Gastrocnemius medialis (tissue), 4 donors: ENCODE measurements around the gene STK36. TPM values are rescaled to one million over a fixed set of nuclear protein-coding genes. Genes with fewer than 3 reads are reported as not detected.

Experiments used
- ATAC-seq, 2 donors: fragments of 150-250 bp; one replicate each; pipeline ENCODE4 v1.9.1; 2016
- DNase-seq, 2 donors: peaks; one replicate each; pipeline ENCODE4 v3.0.0-alpha.2; 2019
- H3K27ac ChIP-seq, 4 donors: fragments of 200-600 bp; sonication (generic); 1 replicate in 1 of 4; 2 replicates in 3 of 4; pipeline ENCODE4 v1.5.1; 2016 to 2018; ENCODE audit warnings: mild to moderate bottlenecking in 2 of 4, moderate library complexity in 1 of 4
- H3K27me3 ChIP-seq, 3 donors: fragments of 200-600 bp; sonication (generic) in 2 of 3; 1 replicate in 1 of 3; 2 replicates in 2 of 3; pipeline versions ENCODE4 v1.5.1 to v1.6.0; 2016 to 2019; ENCODE audit warnings: mild to moderate bottlenecking in 1 of 3, moderate library complexity in 1 of 3
- H3K36me3 ChIP-seq, 2 donors: fragments of 200-600 bp; sonication (generic) in 1 of 2; one replicate each; pipeline ENCODE4 v1.5.1; 2017 to 2018
- H3K4me1 ChIP-seq, 2 donors: fragments of 200-600 bp; sonication (generic) in 1 of 2; one replicate each; pipeline ENCODE4 v1.5.1; 2016 to 2017; ENCODE audit warnings: mild to moderate bottlenecking in 2 of 2
- H3K4me3 ChIP-seq, 4 donors: fragments of 200-600 bp; sonication (generic) in 3 of 4; 1 replicate in 1 of 4; 2 replicates in 3 of 4; pipeline ENCODE4 v1.5.1; 2016 to 2019; ENCODE audit warnings: mild to moderate bottlenecking in 2 of 4
- H3K9me3 ChIP-seq, 3 donors: fragments of 200-600 bp; sonication (generic) in 2 of 3; 1 replicate in 1 of 3; 2 replicates in 2 of 3; pipeline ENCODE4 v1.5.1; 2016 to 2019
- POLR2A ChIP-seq, 2 donors: fragments of 450-650 bp; IDR thresholded peaks; one replicate each; pipeline ENCODE4 v1.6.1; 2017; ENCODE audit warnings: antibody characterized with exemption in 2 of 2, mild to moderate bottlenecking in 2 of 2, moderate library complexity in 2 of 2
- in situ Hi-C, 4 donors: fragments of 200-750 bp; cut with MboI; loops; one replicate each; pipeline versions ENCODE4 v1.15.0 to v1.8.0; 2017; ENCODE audit warnings: low sequenced_read_pairs in 4 of 4
- intact Hi-C: fragments of 100-400 bp; cut with DNase I; formaldehyde crosslinking; loops from one replicate; pipeline ENCODE4 v1.15.1; 2023; ENCODE audit warnings: low total_unique reads
- total RNA-seq, 4 donors: library from RNA; depleted of rRNA; stranded (reverse); fragments of >200 nt; gene quantifications; one replicate each; pipeline versions ENCODE4 v1.1.0 to v1.2.3, GENCODE V29; 2016
- TF ChIP-seq, protein P1 (sequence below), 5 experiments: fragments of 450-650 bp in 3 of 5; fragments of 200-600 bp in 2 of 5; sonication (generic) in 2 of 5; IDR thresholded peaks in 4 of 5; conservative IDR thresholded peaks in 1 of 5; 1 replicate in 4 of 5; 2 replicates in 1 of 5; pipeline ENCODE4 v1.5.1; 2016 to 2019; ENCODE audit warnings: antibody characterized with exemption in 5 of 5, mild to moderate bottlenecking in 3 of 5, moderate library complexity in 3 of 5

Gene STK36
- total RNA-seq, 4 donors from 2014 or later: 3.0 to 16.3 (median 7.6) TPM

DNA sequence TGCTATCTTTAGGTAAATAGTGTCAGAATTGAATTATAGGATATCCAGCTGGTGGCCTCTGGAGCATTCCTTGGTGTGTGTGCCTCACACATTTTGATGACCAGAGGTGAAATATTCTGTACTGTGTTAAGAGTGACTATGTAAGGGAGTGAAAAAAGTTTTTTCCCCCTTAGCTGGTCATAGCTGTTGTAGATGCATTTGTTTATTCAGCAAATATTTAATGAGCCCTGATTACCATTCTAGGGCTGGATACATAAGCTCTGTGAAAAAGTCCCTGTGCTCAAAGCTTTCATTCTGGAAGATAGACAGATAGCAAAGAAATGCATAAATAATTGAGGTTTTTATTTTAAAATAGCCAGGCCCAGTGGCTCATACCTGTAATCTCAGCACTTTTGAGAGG, 49.6 kb downstream of the STK36 start:
- no peaks in the 10 kb centered on the region for H3K27me3 ChIP-seq
- in situ Hi-C loops (loop anchor here in 1 of 4 donors (5.0 kb wide), 1 partner anchor 131 kb away; no protein-coding TSS in a partner anchor), intact Hi-C loops (no loop called here)
- no peaks in the 10 kb centered on the region for H3K4me1 ChIP-seq
- no peak for ATAC-seq
- H3K27ac ChIP-seq: no peak overlapping the region
- TF ChIP-seq, protein P1, sequence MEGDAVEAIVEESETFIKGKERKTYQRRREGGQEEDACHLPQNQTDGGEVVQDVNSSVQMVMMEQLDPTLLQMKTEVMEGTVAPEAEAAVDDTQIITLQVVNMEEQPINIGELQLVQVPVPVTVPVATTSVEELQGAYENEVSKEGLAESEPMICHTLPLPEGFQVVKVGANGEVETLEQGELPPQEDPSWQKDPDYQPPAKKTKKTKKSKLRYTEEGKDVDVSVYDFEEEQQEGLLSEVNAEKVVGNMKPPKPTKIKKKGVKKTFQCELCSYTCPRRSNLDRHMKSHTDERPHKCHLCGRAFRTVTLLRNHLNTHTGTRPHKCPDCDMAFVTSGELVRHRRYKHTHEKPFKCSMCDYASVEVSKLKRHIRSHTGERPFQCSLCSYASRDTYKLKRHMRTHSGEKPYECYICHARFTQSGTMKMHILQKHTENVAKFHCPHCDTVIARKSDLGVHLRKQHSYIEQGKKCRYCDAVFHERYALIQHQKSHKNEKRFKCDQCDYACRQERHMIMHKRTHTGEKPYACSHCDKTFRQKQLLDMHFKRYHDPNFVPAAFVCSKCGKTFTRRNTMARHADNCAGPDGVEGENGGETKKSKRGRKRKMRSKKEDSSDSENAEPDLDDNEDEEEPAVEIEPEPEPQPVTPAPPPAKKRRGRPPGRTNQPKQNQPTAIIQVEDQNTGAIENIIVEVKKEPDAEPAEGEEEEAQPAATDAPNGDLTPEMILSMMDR (IDR thresholded peaks at IDR 0.05 in 4 of 5, conservative IDR thresholded peaks at IDR 0.05 in 1 of 5): no peak
- no peak for TF ChIP-seq POLR2A (IDR thresholded peaks at IDR 0.05)
- H3K36me3 ChIP-seq: no peaks in the 10 kb centered on the region
- no peak for DNase-seq
- no peaks in the 10 kb centered on the region for H3K9me3 ChIP-seq
- no peak overlapping the region for H3K4me3 ChIP-seq

DNA sequence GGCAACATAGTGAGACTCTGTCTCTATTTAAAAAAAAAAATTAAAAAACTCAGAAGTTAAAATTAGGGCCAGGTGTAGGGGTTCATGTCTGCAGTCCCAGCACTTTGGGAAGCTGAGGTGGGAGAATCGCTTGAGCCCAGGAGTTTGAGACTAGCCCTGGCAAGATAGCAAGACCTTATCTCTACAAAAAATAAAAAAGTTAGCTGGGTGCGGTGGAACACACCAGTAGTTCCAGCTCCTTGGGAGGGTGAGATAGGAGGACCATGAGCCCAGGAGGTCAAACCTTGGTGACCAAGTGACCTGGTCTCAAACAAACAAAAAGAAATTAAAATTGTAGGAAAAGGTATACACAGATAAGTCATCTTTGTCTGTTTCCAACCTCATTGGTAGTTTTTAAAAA, 50.0 kb downstream of the STK36 start:
- intact Hi-C loops: no loop called here
- H3K27ac ChIP-seq: no peak overlapping the region
- H3K4me1 ChIP-seq: no peaks in the 10 kb centered on the region
- no peak for DNase-seq
- ATAC-seq: no peak
- H3K27me3 ChIP-seq: no peaks in the 10 kb centered on the region
- no peaks in the 10 kb centered on the region for H3K36me3 ChIP-seq
- H3K9me3 ChIP-seq: no peaks in the 10 kb centered on the region
- in situ Hi-C loops: loop anchor here in 1 of 4 donors (5.0 kb wide), 1 partner anchor 130 kb away; no protein-coding TSS in a partner anchor
- TF ChIP-seq, protein P1 (IDR thresholded peaks at IDR 0.05 in 4 of 5, conservative IDR thresholded peaks at IDR 0.05 in 1 of 5): no peak
- TF ChIP-seq POLR2A (IDR thresholded peaks at IDR 0.05): no peak
- H3K4me3 ChIP-seq: no peak overlapping the region

DNA sequence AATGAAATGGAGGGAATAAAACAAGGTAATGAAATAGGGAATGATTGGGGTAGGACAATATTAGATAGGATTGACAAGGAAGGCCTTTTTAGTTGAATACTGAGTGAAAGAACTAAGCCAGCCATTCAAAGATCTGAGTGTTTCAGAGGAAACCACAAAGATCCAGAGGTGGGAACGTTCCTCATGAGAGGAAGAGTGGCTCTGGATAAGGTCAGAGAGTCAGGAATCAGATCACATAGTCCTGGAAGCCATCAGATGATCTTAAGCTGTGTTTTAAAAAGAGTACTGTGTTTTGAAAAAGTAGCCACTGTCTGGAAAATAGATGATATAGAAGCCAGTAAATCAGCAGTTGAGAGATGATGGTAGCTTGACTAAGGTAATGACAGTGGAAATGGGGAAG, 50.5 kb downstream of the STK36 start:
- Histone ChIP-seq H3K4me1 (no peaks in the 10 kb centered on the region), H3K36me3 (peaks cover 0 to 1% of the 10 kb centered on the region in 2 donors), H3K27ac (no peak overlapping the region), H3K9me3 (no peaks in the 10 kb centered on the region), H3K27me3 (no peaks in the 10 kb centered on the region), H3K4me3 (no peak overlapping the region)
- in situ Hi-C loops: loop anchor here in 1 of 4 donors (5.0 kb wide), 1 partner anchor 130 kb away; no protein-coding TSS in a partner anchor
- intact Hi-C loops: no loop called here
- no peak for TF ChIP-seq POLR2A (IDR thresholded peaks at IDR 0.05)
- TF ChIP-seq, protein P1 (IDR thresholded peaks at IDR 0.05 in 4 of 5, conservative IDR thresholded peaks at IDR 0.05 in 1 of 5): no peak
- DNase-seq (no peak), ATAC-seq (no peak)

DNA sequence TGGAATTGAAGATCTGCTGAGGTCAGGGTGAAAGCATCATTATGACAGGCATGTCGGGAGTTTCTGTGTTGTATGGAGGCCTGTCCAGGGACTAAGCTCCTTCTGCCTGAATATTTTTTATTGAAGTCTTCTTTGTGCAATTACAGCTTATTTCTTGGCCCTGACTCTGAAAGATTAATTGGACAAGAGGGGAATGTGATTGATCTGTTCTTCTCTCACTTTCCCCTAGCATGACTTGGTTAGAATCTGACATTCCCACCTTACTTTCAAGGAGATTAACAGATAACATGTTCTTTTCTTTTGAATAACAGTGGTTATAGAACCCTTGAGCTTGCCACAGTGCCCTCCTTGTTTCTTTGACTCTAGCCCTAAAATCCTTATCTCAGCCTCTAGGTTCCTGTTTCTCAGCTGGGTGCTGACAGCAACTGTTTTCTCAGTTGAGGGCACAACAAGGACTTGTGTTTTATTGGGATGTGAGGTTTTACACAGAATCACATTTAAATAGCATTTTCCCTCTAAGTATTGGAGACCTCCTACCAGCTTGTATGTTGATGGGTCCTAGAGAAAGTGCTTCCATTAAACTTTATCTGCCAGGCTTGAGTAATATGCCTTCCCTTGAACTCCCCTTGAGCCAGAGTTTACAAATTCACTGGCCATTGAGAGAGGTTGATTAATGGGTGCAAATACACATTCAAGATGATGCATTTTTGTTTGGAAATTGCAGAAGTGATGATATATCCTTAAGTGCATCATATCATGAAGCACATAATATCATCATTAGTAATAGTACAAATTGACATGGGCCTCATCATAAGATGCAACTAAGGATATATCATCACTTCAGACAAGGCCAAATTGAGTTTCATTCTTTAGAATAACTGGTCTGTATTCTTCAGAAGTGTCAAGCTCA, 51.2 kb downstream of the STK36 start:
- ATAC-seq (no peak), DNase-seq (no peak)
- Histone ChIP-seq H3K27me3 (no peaks in the 10 kb centered on the region), H3K4me1 (no peaks in the 10 kb centered on the region), H3K4me3 (no peak overlapping the region), H3K9me3 (no peaks in the 10 kb centered on the region), H3K36me3 (peaks cover 0 to 5% of the 10 kb centered on the region in 2 donors), H3K27ac (no peak overlapping the region)
- intact Hi-C loops: no loop called here
- in situ Hi-C loops: loop anchor here in 1 of 4 donors (5.0 kb wide), 1 partner anchor 129 kb away; no protein-coding TSS in a partner anchor
- TF ChIP-seq POLR2A (IDR thresholded peaks at IDR 0.05): no peak
- TF ChIP-seq, protein P1 (IDR thresholded peaks at IDR 0.05 in 4 of 5, conservative IDR thresholded peaks at IDR 0.05 in 1 of 5): no peak
